Measurements from ENCODE around the gene TNFRSF18.

DNA sequence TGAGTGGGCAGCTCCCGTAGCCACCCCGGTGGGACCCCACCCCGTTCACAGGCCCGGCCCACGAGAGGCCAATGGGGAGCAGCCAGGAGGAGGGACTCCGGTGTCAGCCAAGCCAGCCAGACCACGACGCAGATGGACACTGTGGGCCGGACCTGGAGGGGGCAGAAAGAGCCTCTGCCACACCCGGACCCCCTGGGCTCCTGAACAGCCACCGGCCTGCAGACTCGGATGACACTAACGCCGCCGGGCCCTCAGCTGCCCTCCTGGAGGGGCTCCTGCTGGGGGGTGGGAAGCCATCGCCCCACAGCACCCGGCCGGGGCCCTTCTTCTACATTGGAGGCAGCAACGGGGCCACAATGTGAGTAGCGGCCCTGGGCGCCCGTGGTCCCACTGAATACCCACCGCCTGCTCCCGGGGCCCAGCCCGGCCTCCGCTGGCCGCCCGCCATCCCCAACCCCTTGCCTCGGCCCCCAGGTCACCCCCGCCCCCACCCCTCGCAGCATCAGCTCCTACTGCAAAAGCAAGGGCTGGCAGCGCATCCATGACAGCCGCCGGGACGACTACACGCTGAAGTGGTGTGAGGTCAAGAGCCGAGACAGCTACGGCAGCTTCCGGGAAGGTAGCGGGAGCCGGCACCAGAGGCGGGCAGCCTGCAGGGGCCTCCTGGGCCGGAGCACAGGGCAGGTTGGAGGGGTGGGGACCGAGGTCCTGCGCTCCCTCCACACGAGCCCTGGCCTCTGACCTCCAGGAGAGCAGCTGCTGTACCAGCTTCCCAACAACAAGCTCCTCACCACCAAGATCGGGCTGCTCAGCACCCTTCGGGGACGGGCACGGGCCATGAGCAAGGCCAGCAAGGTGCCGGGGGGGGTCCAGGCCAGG is 26.2 kb downstream of the TNFRSF18 start:
- TF ChIP-seq, protein P1, sequence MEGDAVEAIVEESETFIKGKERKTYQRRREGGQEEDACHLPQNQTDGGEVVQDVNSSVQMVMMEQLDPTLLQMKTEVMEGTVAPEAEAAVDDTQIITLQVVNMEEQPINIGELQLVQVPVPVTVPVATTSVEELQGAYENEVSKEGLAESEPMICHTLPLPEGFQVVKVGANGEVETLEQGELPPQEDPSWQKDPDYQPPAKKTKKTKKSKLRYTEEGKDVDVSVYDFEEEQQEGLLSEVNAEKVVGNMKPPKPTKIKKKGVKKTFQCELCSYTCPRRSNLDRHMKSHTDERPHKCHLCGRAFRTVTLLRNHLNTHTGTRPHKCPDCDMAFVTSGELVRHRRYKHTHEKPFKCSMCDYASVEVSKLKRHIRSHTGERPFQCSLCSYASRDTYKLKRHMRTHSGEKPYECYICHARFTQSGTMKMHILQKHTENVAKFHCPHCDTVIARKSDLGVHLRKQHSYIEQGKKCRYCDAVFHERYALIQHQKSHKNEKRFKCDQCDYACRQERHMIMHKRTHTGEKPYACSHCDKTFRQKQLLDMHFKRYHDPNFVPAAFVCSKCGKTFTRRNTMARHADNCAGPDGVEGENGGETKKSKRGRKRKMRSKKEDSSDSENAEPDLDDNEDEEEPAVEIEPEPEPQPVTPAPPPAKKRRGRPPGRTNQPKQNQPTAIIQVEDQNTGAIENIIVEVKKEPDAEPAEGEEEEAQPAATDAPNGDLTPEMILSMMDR (conservative IDR thresholded peaks at IDR 0.05): no peak
- TF ChIP-seq EZH2 (IDR thresholded peaks at IDR 0.05; ENCODE audit: low read depth): no peak

All from PC-9 (cell line).